ENCODE data around the gene POLR3G.

POLR3G gene

GRCh38 chr5:90528601-90529193 lies 54.0 kb downstream of the POLR3G start:
- DNase-seq (ENCODE audit: insufficient read length, low spot score), result peak; percentile 2
- no peak for FAIRE-seq
- TF ChIP-seq PAX5 (IDR thresholded peaks at IDR 0.05; ENCODE audit: insufficient read depth, low read length, severe bottlenecking) (no peak), TAF1 (IDR thresholded peaks at IDR 0.05; ENCODE audit: low read depth, low read length) (no peak), POLR2A (IDR thresholded peaks at IDR 0.05; ENCODE audit: low read depth, low read length) (no peak), POU2F2 (IDR thresholded peaks at IDR 0.05; ENCODE audit: low read depth, low read length) (no peak), POLR2AphosphoS5 (IDR thresholded peaks at IDR 0.05; ENCODE audit: low read depth, low read length) (no peak), SPI1 (IDR thresholded peaks at IDR 0.05; ENCODE audit: low read depth, low read length) (no peak)

- DNase-seq (ENCODE audit: insufficient read length, low spot score) (peak; percentile 87), FAIRE-seq (peak; percentile 99)
- no peak for TF ChIP-seq PAX5 (IDR thresholded peaks at IDR 0.05; ENCODE audit: insufficient read depth, low read length, severe bottlenecking)
- peak; percentile 59; the same call in 1 of the 2 replicates for TF ChIP-seq POLR2AphosphoS5 (IDR thresholded peaks at IDR 0.05; ENCODE audit: low read depth, low read length)
- peak; percentile 6; the same call in 1 of the 2 replicates for TF ChIP-seq POU2F2 (IDR thresholded peaks at IDR 0.05; ENCODE audit: low read depth, low read length)
- no peak for TF ChIP-seq SPI1 (IDR thresholded peaks at IDR 0.05; ENCODE audit: low read depth, low read length)
- TF ChIP-seq TAF1 (IDR thresholded peaks at IDR 0.05; ENCODE audit: low read depth, low read length), result peak; percentile 42; the same call in 1 of the 2 replicates
- TF ChIP-seq POLR2A (IDR thresholded peaks at IDR 0.05; ENCODE audit: low read depth, low read length), result peak; percentile 52
These were observed 54.7 kb downstream of the POLR3G start, which contains the start of gene LYSMD3 for GRCh38 chr5:90529194-90529938. TSS of gene LYSMD3 (minus strand) at chr5:90529584. CDS start at chr5:90525289, 4,295 bp downstream.

GRCh38 chr5:90529939-90530677 lies 55.4 kb downstream of the POLR3G start:
- no peak for DNase-seq (ENCODE audit: insufficient read length, low spot score)
- peak; percentile 56 for FAIRE-seq
- TF ChIP-seq TAF1 (IDR thresholded peaks at IDR 0.05; ENCODE audit: low read depth, low read length) (no peak), SPI1 (IDR thresholded peaks at IDR 0.05; ENCODE audit: low read depth, low read length) (peak; percentile 52; the same call in 1 of the 2 replicates)

- no peak for FAIRE-seq
- TF ChIP-seq POU2F2 (IDR thresholded peaks at IDR 0.05; ENCODE audit: low read depth, low read length) (no peak), TAF1 (IDR thresholded peaks at IDR 0.05; ENCODE audit: low read depth, low read length) (no peak), PAX5 (IDR thresholded peaks at IDR 0.05; ENCODE audit: insufficient read depth, low read length, severe bottlenecking) (no peak), SPI1 (IDR thresholded peaks at IDR 0.05; ENCODE audit: low read depth, low read length) (no peak)
- DNase-seq (ENCODE audit: insufficient read length, low spot score), result no peak
These were observed 56.2 kb downstream of the POLR3G start for GRCh38 chr5:90530736-90531487.

- TF ChIP-seq SPI1 (IDR thresholded peaks at IDR 0.05; ENCODE audit: low read depth, low read length) (no peak), PAX5 (IDR thresholded peaks at IDR 0.05; ENCODE audit: insufficient read depth, low read length, severe bottlenecking) (no peak), POLR2AphosphoS5 (IDR thresholded peaks at IDR 0.05; ENCODE audit: low read depth, low read length) (no peak), POU2F2 (IDR thresholded peaks at IDR 0.05; ENCODE audit: low read depth, low read length) (no peak), TAF1 (IDR thresholded peaks at IDR 0.05; ENCODE audit: low read depth, low read length) (no peak), POLR2A (IDR thresholded peaks at IDR 0.05; ENCODE audit: low read depth, low read length) (no peak)
These were observed 59.1 kb downstream of the POLR3G start for GRCh38 chr5:90533794-90534193.

GRCh38 chr5:90534922-90535321 lies 60.3 kb downstream of the POLR3G start:
- DNase-seq (ENCODE audit: insufficient read length, low spot score) (no peak), FAIRE-seq (no peak)
- TF ChIP-seq TAF1 (IDR thresholded peaks at IDR 0.05; ENCODE audit: low read depth, low read length) (no peak), SPI1 (IDR thresholded peaks at IDR 0.05; ENCODE audit: low read depth, low read length) (no peak), PAX5 (IDR thresholded peaks at IDR 0.05; ENCODE audit: insufficient read depth, low read length, severe bottlenecking) (no peak), POU2F2 (IDR thresholded peaks at IDR 0.05; ENCODE audit: low read depth, low read length) (no peak), POLR2A (IDR thresholded peaks at IDR 0.05; ENCODE audit: low read depth, low read length) (no peak), POLR2AphosphoS5 (IDR thresholded peaks at IDR 0.05; ENCODE audit: low read depth, low read length) (no peak)

More at GRCh38 chr5:90533794-90534193, 59.1 kb downstream of the POLR3G start:
- no peak for DNase-seq (ENCODE audit: insufficient read length, low spot score)
- no peak for FAIRE-seq

GRCh38 chr5:90542827-90543519 lies 68.3 kb downstream of the POLR3G start:
- FAIRE-seq (no peak), DNase-seq (ENCODE audit: insufficient read length, low spot score) (no peak)
- TF ChIP-seq SPI1 (IDR thresholded peaks at IDR 0.05; ENCODE audit: low read depth, low read length) (no peak), TAF1 (IDR thresholded peaks at IDR 0.05; ENCODE audit: low read depth, low read length) (no peak), POLR2A (IDR thresholded peaks at IDR 0.05; ENCODE audit: low read depth, low read length) (no peak), PAX5 (IDR thresholded peaks at IDR 0.05; ENCODE audit: insufficient read depth, low read length, severe bottlenecking) (no peak), POLR2AphosphoS5 (IDR thresholded peaks at IDR 0.05; ENCODE audit: low read depth, low read length) (no peak), POU2F2 (IDR thresholded peaks at IDR 0.05; ENCODE audit: low read depth, low read length) (no peak)

- no peak for DNase-seq (ENCODE audit: insufficient read length, low spot score)
- TF ChIP-seq POLR2AphosphoS5 (IDR thresholded peaks at IDR 0.05; ENCODE audit: low read depth, low read length) (no peak), TAF1 (IDR thresholded peaks at IDR 0.05; ENCODE audit: low read depth, low read length) (no peak), POLR2A (IDR thresholded peaks at IDR 0.05; ENCODE audit: low read depth, low read length) (no peak), POU2F2 (IDR thresholded peaks at IDR 0.05; ENCODE audit: low read depth, low read length) (no peak), PAX5 (IDR thresholded peaks at IDR 0.05; ENCODE audit: insufficient read depth, low read length, severe bottlenecking) (no peak), SPI1 (IDR thresholded peaks at IDR 0.05; ENCODE audit: low read depth, low read length) (no peak)
- no peak for FAIRE-seq
These were observed 70.8 kb downstream of the POLR3G start for GRCh38 chr5:90545511-90545910.

All from GM12891 (cell line).